ENCODE measurements around the gene NOP14.

The NOP14 gene

GRCh38 chr4:2953496-2953895, 9.7 kb downstream of the NOP14 start (continued):
- no peak for TF ChIP-seq ZNF37A (tag by site-specific recombination; IDR thresholded peaks at IDR 0.05)
- TF ChIP-seq ZSCAN4 (tag by site-specific recombination; IDR thresholded peaks at IDR 0.05), result no peak
- TF ChIP-seq PBX3 (CRISPR knock-in tag; IDR thresholded peaks at IDR 0.05), result no peak
- no peak for TF ChIP-seq ZBTB10 (tag by site-specific recombination; IDR thresholded peaks at IDR 0.05)
- TF ChIP-seq ZNF623 (tag by site-specific recombination; IDR thresholded peaks at IDR 0.05), result no peak
- TF ChIP-seq ZNF214 (tag by site-specific recombination; IDR thresholded peaks at IDR 0.05; ENCODE audit: borderline replicate concordance), result no peak
- TF ChIP-seq TSHZ1 (tag by site-specific recombination; IDR thresholded peaks at IDR 0.05; ENCODE audit: borderline replicate concordance), result no peak

- Histone ChIP-seq H3K4me3 (ENCODE audit: low read depth, low read length) (no peak overlapping the region), H3K27ac (ENCODE audit: extremely low read depth, low read depth, low read length) (no peak overlapping the region), H3K9me3 (ENCODE audit: control insufficient read depth, insufficient read depth, low read depth, low read length) (no peaks in the 10 kb centered on the region), H3K36me3 (ENCODE audit: control insufficient read depth in 2 of 2, insufficient read depth in 1 of 2, low read length in 2 of 2) (peaks cover 0 to 98% of the 10 kb centered on the region in 2 experiments), H3K4me1 (ENCODE audit: control insufficient read depth, insufficient read depth, low read length) (no peaks in the 10 kb centered on the region)
- ChIA-PET CTCF (interaction anchor here (0.5 kb wide), 1 partner anchor 732 kb away, joined by 3 read pairs; no protein-coding TSS in a partner anchor), POLR2A (no interaction called here)
- TF ChIP-seq ZBTB17 (tag by site-specific recombination; IDR thresholded peaks at IDR 0.05) (peak; percentile 73), GLI4 (tag by site-specific recombination; IDR thresholded peaks at IDR 0.05) (no peak), ATF2 (tag by site-specific recombination; IDR thresholded peaks at IDR 0.05; ENCODE audit: low read depth) (peak; percentile 86), SALL2 (tag by site-specific recombination; IDR thresholded peaks at IDR 0.05; ENCODE audit: borderline replicate concordance) (no peak), ZNF518A (tag by site-specific recombination; conservative IDR thresholded peaks at IDR 0.05; ENCODE audit: low read depth) (no peak), ZNF629 (tag by site-specific recombination; IDR thresholded peaks at IDR 0.05) (peak; percentile 38), ZNF132 (tag by site-specific recombination; IDR thresholded peaks at IDR 0.05; ENCODE audit: borderline replicate concordance) (no peak), ZNF701 (tag by site-specific recombination; IDR thresholded peaks at IDR 0.05) (no peak), KLF8 (tag by site-specific recombination; IDR thresholded peaks at IDR 0.05) (no peak), ZNF280C (tag by site-specific recombination; IDR thresholded peaks at IDR 0.05) (no peak)
These were observed 12.8 kb downstream of the NOP14 start for GRCh38 chr4:2950221-2950989.

All from HEK293 (cell line).